ENCODE data around the gene RGS6. TPM values are rescaled to one million over a fixed set of nuclear protein-coding genes. Genes with fewer than 3 reads are reported as not detected.

The RGS6 gene
- total and polyA plus RNA-seq, 8 donors = 0.12 to 4.1 (median 2.8) TPM

DNA sequence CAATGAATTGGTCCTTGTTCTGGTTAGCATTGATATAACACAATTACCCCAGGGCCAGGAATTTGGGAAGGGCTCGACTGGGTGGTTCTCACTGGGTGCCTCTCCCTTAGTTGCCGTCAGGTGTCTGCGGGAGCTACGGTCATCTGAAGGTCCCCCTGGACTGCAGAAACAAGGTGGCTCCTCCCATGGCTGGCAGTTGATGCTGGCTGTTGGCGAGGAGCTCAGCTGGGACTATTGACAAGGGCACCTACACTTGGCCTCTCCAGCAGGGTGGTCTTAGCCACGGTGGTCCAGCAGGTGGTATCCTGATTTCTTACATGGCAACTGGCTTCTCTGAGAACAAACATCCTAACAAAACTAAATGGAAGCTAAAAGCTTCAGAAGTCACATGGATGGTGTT lies 41.0 kb upstream of the RGS6 start:
- Histone ChIP-seq H3K27ac (no peak overlapping the region), H3K4me1 (no peaks in the 10 kb centered on the region), H3K27me3 (no peaks in the 10 kb centered on the region), H3K9me3 (peaks cover 0 to 12% of the 10 kb centered on the region in 2 donors), H3K4me3 (no peak overlapping the region), H3K36me3 (no peaks in the 10 kb centered on the region)
- intact Hi-C loops (cut with DNase I) = no loop called here
- no peak for ATAC-seq
- TF ChIP-seq, protein P1, sequence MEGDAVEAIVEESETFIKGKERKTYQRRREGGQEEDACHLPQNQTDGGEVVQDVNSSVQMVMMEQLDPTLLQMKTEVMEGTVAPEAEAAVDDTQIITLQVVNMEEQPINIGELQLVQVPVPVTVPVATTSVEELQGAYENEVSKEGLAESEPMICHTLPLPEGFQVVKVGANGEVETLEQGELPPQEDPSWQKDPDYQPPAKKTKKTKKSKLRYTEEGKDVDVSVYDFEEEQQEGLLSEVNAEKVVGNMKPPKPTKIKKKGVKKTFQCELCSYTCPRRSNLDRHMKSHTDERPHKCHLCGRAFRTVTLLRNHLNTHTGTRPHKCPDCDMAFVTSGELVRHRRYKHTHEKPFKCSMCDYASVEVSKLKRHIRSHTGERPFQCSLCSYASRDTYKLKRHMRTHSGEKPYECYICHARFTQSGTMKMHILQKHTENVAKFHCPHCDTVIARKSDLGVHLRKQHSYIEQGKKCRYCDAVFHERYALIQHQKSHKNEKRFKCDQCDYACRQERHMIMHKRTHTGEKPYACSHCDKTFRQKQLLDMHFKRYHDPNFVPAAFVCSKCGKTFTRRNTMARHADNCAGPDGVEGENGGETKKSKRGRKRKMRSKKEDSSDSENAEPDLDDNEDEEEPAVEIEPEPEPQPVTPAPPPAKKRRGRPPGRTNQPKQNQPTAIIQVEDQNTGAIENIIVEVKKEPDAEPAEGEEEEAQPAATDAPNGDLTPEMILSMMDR (IDR thresholded peaks at IDR 0.05) = no peak
- no peak for DNase-seq

DNA sequence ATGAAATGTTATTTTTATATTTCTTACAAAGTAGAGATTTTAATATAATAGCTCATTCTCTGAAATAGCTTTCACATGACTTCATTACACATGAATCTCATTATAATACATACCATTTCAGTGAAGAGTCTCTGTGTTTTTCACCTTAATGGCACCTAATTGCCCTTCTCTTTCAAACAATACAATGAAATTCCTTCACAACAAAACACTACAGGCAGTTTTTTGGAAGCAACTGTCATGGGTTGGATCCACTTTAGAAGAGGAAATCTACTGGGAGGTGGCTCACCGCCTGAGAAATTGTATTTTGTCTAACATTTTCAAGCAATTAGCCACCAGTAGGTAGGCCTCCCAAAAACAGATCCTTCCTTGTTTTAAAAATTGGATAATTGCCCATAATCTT lies 40.3 kb upstream of the RGS6 start:
- no peak for ATAC-seq
- intact Hi-C loops (cut with DNase I) = no loop called here
- DNase-seq = no peak

DNA sequence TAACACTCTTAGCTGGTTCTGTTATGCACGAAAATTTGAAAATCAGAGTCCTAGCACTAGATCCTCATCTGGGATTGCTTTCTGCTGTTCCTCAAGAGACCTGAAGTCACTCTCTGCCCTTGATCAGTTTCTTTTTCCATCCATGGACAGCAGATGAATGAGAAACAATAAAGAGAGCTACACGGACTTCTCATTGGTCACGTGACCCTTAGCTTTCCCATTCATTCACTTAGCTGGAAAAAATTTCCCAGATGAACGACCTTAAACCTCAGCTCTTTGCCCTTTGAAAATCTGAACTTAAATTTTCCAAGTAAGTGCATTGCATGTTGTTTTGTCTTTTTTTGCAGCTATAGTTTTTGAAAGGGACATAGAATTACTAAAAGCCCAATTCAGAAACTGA lies 27.2 kb upstream of the RGS6 start:
- TF ChIP-seq, protein P1 (IDR thresholded peaks at IDR 0.05) = no peak
- no peaks in the 10 kb centered on the region for H3K27me3 ChIP-seq
- no peak overlapping the region for H3K4me3 ChIP-seq
- H3K27ac ChIP-seq = no peak overlapping the region
- ATAC-seq (no peak), DNase-seq (no peak)
- intact Hi-C loops (cut with DNase I) = no loop called here
- H3K4me1 ChIP-seq = no peaks in the 10 kb centered on the region
- peaks cover 0 to 2% of the 10 kb centered on the region in 2 donors for H3K9me3 ChIP-seq
- H3K36me3 ChIP-seq = no peaks in the 10 kb centered on the region

More for the DNA sequence above, 40.3 kb upstream of the RGS6 start:
- TF ChIP-seq, protein P1 (IDR thresholded peaks at IDR 0.05) = no peak
- Histone ChIP-seq H3K27ac (no peak overlapping the region), H3K9me3 (peaks cover 0 to 6% of the 10 kb centered on the region in 2 donors), H3K4me3 (no peak overlapping the region), H3K27me3 (no peaks in the 10 kb centered on the region), H3K4me1 (no peaks in the 10 kb centered on the region), H3K36me3 (no peaks in the 10 kb centered on the region)

DNA sequence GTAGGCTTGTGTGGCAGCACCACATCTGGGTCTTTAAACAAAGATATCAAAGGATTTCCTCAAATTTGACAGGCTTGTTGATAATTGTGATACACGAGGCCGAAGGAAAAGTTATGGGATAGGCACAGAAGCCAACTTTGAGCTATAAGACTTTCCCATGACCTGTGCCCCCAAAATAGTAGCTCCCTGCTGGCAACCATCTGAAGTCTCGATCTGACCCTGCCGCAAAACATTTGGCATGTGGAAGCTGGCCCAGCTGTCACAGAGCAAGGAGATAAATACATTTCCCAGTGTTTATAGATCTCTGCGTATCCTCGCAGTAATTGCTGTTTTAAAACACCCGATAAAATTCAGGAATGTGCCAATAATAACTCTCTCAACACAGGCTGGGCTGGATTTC lies 26.4 kb upstream of the RGS6 start:
- DNase-seq (no peak), ATAC-seq (no peak)
- H3K4me3 ChIP-seq = no peak overlapping the region
- H3K9me3 ChIP-seq = no peaks in the 10 kb centered on the region
- no peaks in the 10 kb centered on the region for H3K4me1 ChIP-seq
- no peak overlapping the region for H3K27ac ChIP-seq
- intact Hi-C loops (cut with DNase I) = no loop called here
- H3K27me3 ChIP-seq = no peaks in the 10 kb centered on the region
- H3K36me3 ChIP-seq = no peaks in the 10 kb centered on the region
- TF ChIP-seq, protein P1 (IDR thresholded peaks at IDR 0.05) = no peak

DNA sequence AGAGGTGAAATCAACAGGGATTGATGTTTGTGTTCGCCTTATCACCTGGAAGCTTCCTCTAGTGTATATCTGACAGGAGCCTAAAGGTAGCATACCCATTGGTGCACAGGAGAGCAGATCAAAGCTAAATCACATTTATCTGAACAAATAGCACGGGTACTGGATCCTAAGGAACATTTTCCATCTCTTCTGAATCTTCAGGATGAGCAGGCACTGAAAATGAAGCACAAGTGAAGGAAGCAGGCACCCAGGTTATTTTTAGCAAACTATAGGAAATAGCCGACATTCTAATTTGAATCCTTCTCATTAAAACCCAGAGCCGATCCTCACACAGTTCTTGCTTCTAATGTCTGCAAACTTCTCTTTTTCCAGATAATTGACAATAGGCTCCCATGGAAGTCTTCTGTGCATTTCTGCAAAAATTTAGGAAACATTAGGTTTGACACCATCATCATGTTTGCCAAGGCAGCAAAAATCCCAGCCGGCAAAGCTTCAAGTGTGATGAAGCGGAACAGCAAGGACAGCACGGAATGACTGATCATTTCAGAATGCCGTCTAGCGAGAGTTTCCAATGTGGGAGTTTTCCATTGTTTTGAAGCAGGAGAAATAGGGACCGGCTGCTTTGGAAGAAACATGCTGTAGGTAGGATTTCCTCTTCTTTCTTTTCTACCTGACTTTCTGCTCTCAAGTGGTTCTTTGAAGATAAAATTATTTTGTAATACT lies 24.3 kb upstream of the RGS6 start:
- TF ChIP-seq, protein P1 (IDR thresholded peaks at IDR 0.05) = no peak
- H3K36me3 ChIP-seq = no peaks in the 10 kb centered on the region
- no peak overlapping the region for H3K4me3 ChIP-seq
- DNase-seq = no peak
- H3K27me3 ChIP-seq = no peaks in the 10 kb centered on the region
- H3K27ac ChIP-seq = no peak overlapping the region
- ATAC-seq = no peak
- H3K4me1 ChIP-seq = no peaks in the 10 kb centered on the region
- intact Hi-C loops (cut with DNase I) = no loop called here
- no peaks in the 10 kb centered on the region for H3K9me3 ChIP-seq

Measured in left lung (tissue), 10 donors.